Rectal smooth muscle tissue (tissue), 1 donor: Measurements from ENCODE around the gene UPF1.
"Not testable (repeated sequence)": the region's sequence is repeated elsewhere in the genome, so short reads cannot be mapped to it uniquely, and the experiment has no call there.

Experiments used
- H3K27ac ChIP-seq: one replicate; pipeline ENCODE4 v1.7.0; 2013; ENCODE audit warnings: low read depth, low read length, inconsistent platforms
- H3K27me3 ChIP-seq: one replicate; pipeline ENCODE4 v1.7.0; 2013; ENCODE audit warnings: low read length; ENCODE audit not compliant: control insufficient read depth, insufficient read depth
- H3K36me3 ChIP-seq: one replicate; pipeline ENCODE4 v1.7.0; 2013; ENCODE audit warnings: low read length; ENCODE audit not compliant: control insufficient read depth, insufficient read depth
- H3K4me1 ChIP-seq: one replicate; pipeline ENCODE4 v1.7.0; 2013; ENCODE audit warnings: low read length; ENCODE audit not compliant: control insufficient read depth, insufficient read depth
- H3K4me3 ChIP-seq: one replicate; pipeline ENCODE4 v1.7.0; 2013; ENCODE audit warnings: low read length
- H3K9ac ChIP-seq: one replicate; pipeline ENCODE4 v1.7.0; 2013; ENCODE audit warnings: low read length

Gene UPF1

GRCh38 chr19:18905513-18906236 is 73.9 kb downstream of the UPF1 start:
- no peak overlapping the region for H3K27ac ChIP-seq
- H3K9ac ChIP-seq = no peak overlapping the region
- no peak overlapping the region for H3K4me3 ChIP-seq
- H3K36me3 ChIP-seq = peaks cover 17% of the 10 kb centered on the region
- H3K4me1 ChIP-seq = no peaks in the 10 kb centered on the region
- H3K27me3 ChIP-seq = no peaks in the 10 kb centered on the region

- peaks cover 13% of the 10 kb centered on the region for H3K36me3 ChIP-seq
Measured at GRCh38 chr19:18906605-18907519, 75.1 kb downstream of the UPF1 start.

GRCh38 chr19:18908917-18909619 is 77.3 kb downstream of the UPF1 start:
- H3K27me3 ChIP-seq = no peaks in the 10 kb centered on the region
- H3K4me1 ChIP-seq = no peaks in the 10 kb centered on the region
- no peak overlapping the region for H3K9ac ChIP-seq
- H3K36me3 ChIP-seq = peaks cover 22% of the 10 kb centered on the region
- no peak overlapping the region for H3K27ac ChIP-seq
- no peak overlapping the region for H3K4me3 ChIP-seq

More at GRCh38 chr19:18906605-18907519, 75.1 kb downstream of the UPF1 start:
- Histone ChIP-seq H3K9ac (no peak overlapping the region), H3K4me1 (no peaks in the 10 kb centered on the region), H3K4me3 (no peak overlapping the region), H3K27ac (no peak overlapping the region), H3K27me3 (no peaks in the 10 kb centered on the region)

GRCh38 chr19:18910010-18910409 is 78.3 kb downstream of the UPF1 start:
- Histone ChIP-seq H3K4me1 (no peaks in the 10 kb centered on the region), H3K27me3 (no peaks in the 10 kb centered on the region), H3K36me3 (peaks cover 18% of the 10 kb centered on the region), H3K27ac (no peak overlapping the region), H3K9ac (no peak overlapping the region), H3K4me3 (no peak overlapping the region)

- Histone ChIP-seq H3K27me3 (no peaks in the 10 kb centered on the region), H3K36me3 (peaks cover 18% of the 10 kb centered on the region), H3K4me3 (no peak overlapping the region), H3K4me1 (no peaks in the 10 kb centered on the region), H3K9ac (no peak overlapping the region), H3K27ac (no peak overlapping the region)
Measured at GRCh38 chr19:18910801-18911436, 79.2 kb downstream of the UPF1 start.

- Histone ChIP-seq H3K4me1 (no peaks in the 10 kb centered on the region), H3K36me3 (peaks cover 13% of the 10 kb centered on the region), H3K4me3 (no peak overlapping the region), H3K27me3 (no peaks in the 10 kb centered on the region), H3K9ac (no peak overlapping the region), H3K27ac (no peak overlapping the region)
Measured at GRCh38 chr19:18912933-18913332, 81.2 kb downstream of the UPF1 start.

- H3K4me1 ChIP-seq = peaks cover 1% of the 10 kb centered on the region
- H3K27ac ChIP-seq = no peak overlapping the region
- H3K27me3 ChIP-seq = no peaks in the 10 kb centered on the region
- H3K4me3 ChIP-seq = no peak overlapping the region
- H3K36me3 ChIP-seq = peaks cover 13% of the 10 kb centered on the region
- no peak overlapping the region for H3K9ac ChIP-seq
Measured at GRCh38 chr19:18913466-18913865, 81.7 kb downstream of the UPF1 start.

- peaks cover 9% of the 10 kb centered on the region for H3K36me3 ChIP-seq
- no peak overlapping the region for H3K27ac ChIP-seq
- H3K4me1 ChIP-seq = peaks cover 9% of the 10 kb centered on the region
- H3K9ac ChIP-seq = no peak overlapping the region
- H3K4me3 ChIP-seq = no peak overlapping the region
- no peaks in the 10 kb centered on the region for H3K27me3 ChIP-seq
Measured at GRCh38 chr19:18915639-18916038, 83.9 kb downstream of the UPF1 start.

GRCh38 chr19:18917593-18917992 is 85.8 kb downstream of the UPF1 start:
- peaks cover 12% of the 10 kb centered on the region for H3K36me3 ChIP-seq
- not testable (repeated sequence) for H3K27ac ChIP-seq, H3K4me1 ChIP-seq, H3K4me3 ChIP-seq, H3K27me3 ChIP-seq, H3K9ac ChIP-seq
